ENCODE results near the gene MRPL50. TPM values are rescaled to one million over a fixed set of nuclear protein-coding genes. Genes with fewer than 3 reads are reported as not detected.

The MRPL50 gene
- total and polyA plus RNA-seq, 9 of the 15 experiments (the other 6 are each of a cell fraction or from before 2014, with no cell fraction given) = 17.5 to 107 (median 37.4) TPM

DNA sequence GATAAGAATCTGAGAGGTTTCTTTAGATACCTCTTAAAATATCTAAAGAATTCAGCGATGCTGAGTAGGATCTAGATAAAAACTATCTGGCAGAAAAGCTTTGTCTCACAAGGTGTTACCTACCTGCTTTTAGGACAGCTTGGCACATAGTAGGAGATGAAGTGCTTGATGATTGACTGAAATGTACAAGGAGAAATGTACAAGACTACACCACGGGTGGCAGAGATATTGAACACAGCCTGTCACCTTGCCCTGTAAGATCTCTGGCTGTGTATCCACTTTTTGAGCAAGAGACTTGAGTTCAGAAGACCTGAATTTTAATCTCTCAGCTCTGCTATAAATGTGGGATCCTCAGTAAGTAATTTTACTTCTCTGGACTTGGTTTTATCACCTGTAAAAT lies 21.4 kb upstream of the MRPL50 start:
- 4% methylated on average over 2 of the region's 2 CpGs for WGBS (ENCODE audit: insufficient coverage, low coverage, missing lambda C conversion rate)
- H3K27me3 ChIP-seq (ENCODE audit: control insufficient read depth in 2 of 2, insufficient read depth in 2 of 2, low read length in 2 of 2) = peaks cover 0 to 8% of the 10 kb centered on the region in 2 experiments; a peak in 2 of 5 replicates
- ATAC-seq = no peak
- H3K4me3 ChIP-seq = no peak overlapping the region
- FAIRE-seq = no peak
- no peak overlapping the region for H3K4me2 ChIP-seq (ENCODE audit: insufficient read depth, low read length)
- CTCF ChIA-PET (ENCODE audit: low intra/inter-chr PET ratio) = no interaction called here
- no peaks in the 10 kb centered on the region for H3K4me1 ChIP-seq (replicated peaks in 1 of 2; ENCODE audit: control insufficient read depth in 2 of 2, insufficient read depth in 2 of 2, low read length in 2 of 2)
- H3K9ac ChIP-seq (ENCODE audit: insufficient read depth in 1 of 2, low read depth in 2 of 2, low read length in 2 of 2) = no peak overlapping the region
- in situ Hi-C loops (cut with MboI) = no loop called here
- intact Hi-C loops (cut with micrococcal nuclease) = no loop called here
- no peak overlapping the region for H2AFZ ChIP-seq (ENCODE audit: low read depth, low read length)
- no peak for DNase-seq (ENCODE audit: extremely low read depth in 1 of 4, low spot score in 3 of 4)
- TF ChIP-seq NFIC (IDR thresholded peaks at IDR 0.05) (no peak), ZFP36 (IDR thresholded peaks at IDR 0.05; ENCODE audit: low read depth, low read length, partially characterized antibody) (no peak), ZNF766 (CRISPR knock-in tag; conservative IDR thresholded peaks at IDR 0.05) (peak; percentile 76)
- no peaks in the 10 kb centered on the region for H4K20me1 ChIP-seq (replicated peaks; ENCODE audit: control insufficient read depth, insufficient read depth, low read length)
- POLR2A ChIA-PET = interaction anchor here (0.7 kb wide), 1 partner anchor 11 kb away, joined by 3 read pairs; no protein-coding TSS in a partner anchor
- no peaks in the 10 kb centered on the region for H3K79me2 ChIP-seq (ENCODE audit: control insufficient read depth, insufficient read depth, low read length)
- H3K9me3 ChIP-seq (replicated peaks; ENCODE audit: control insufficient read depth, insufficient read depth, low read depth, low read length) = no peaks in the 10 kb centered on the region
- H3K36me3 ChIP-seq (ENCODE audit: control insufficient read depth, insufficient read depth, low read length) = no peaks in the 10 kb centered on the region
- no TSS peak for BruUV-seq (replicated peaks)
- no peaks in the 10 kb centered on the region for H3K9me1 ChIP-seq (ENCODE audit: control insufficient read depth, insufficient read depth, low read length)
- no peak overlapping the region for H3K27ac ChIP-seq (ENCODE audit: extremely low read depth, low read depth, low read length)

DNA sequence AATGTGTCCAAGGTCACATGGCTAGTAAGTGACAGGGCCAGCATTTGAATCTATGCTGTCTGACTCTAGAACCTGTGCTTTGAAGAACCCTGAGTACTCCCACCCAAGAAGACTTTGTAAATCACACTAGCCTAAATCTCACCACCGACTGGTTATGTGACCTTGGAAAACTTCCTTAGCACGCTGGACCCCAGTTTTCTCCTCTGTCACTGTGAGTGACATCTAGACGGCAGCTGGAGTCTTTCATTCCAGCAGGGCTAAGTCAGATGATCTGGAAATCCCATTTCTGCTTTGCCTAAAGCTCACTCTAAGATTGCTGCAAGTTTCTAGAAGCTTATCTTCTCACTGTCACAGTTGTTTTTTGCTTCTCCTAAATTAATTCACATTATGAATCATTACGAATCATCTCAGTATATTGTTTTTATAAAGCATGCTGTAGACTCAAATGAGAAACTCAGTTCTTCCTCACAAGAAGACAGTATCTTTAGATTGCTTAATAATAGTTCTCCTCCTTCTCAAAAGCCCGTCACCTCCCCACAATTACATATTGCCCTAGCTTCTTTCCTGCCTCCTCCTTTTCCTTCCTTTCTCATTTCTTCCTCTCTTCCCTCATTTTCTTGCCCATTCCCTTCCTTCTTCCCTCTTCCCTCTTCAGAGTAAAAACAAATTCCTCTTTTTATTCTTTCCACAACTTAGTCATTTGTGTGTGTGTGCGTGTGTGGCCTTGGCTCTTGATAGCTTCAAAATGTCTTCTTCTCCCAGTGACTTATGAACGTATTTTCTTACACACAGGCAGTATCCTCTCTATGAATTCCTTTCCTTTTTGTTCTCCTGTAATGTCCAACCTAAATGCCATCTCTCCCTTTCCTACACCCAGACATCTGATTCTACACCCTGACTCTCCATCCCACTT lies 20.4 kb upstream of the MRPL50 start:
- ChIA-PET POLR2A (interaction anchor here (0.7 kb wide), 1 partner anchor 10 kb away, joined by 3 read pairs; no protein-coding TSS in a partner anchor), CTCF (ENCODE audit: low intra/inter-chr PET ratio) (no interaction called here)
- ATAC-seq (no peak), DNase-seq (ENCODE audit: extremely low read depth in 1 of 4, low spot score in 3 of 4) (no peak), FAIRE-seq (no peak)
- Histone ChIP-seq H3K4me1 (replicated peaks in 1 of 2; ENCODE audit: control insufficient read depth in 2 of 2, insufficient read depth in 2 of 2, low read length in 2 of 2) (no peaks in the 10 kb centered on the region), H3K36me3 (ENCODE audit: control insufficient read depth, insufficient read depth, low read length) (no peaks in the 10 kb centered on the region), H2AFZ (ENCODE audit: low read depth, low read length) (no peak overlapping the region), H3K4me2 (ENCODE audit: insufficient read depth, low read length) (no peak overlapping the region), H3K79me2 (ENCODE audit: control insufficient read depth, insufficient read depth, low read length) (no peaks in the 10 kb centered on the region), H3K9me1 (ENCODE audit: control insufficient read depth, insufficient read depth, low read length) (no peaks in the 10 kb centered on the region), H3K4me3 (no peak overlapping the region), H3K27me3 (ENCODE audit: control insufficient read depth in 2 of 2, insufficient read depth in 2 of 2, low read length in 2 of 2) (peaks cover 0 to 4% of the 10 kb centered on the region in 2 experiments; a peak in 2 of 5 replicates), H3K27ac (ENCODE audit: extremely low read depth, low read depth, low read length) (no peak overlapping the region), H3K9ac (ENCODE audit: insufficient read depth in 1 of 2, low read depth in 2 of 2, low read length in 2 of 2) (no peak overlapping the region), H4K20me1 (replicated peaks; ENCODE audit: control insufficient read depth, insufficient read depth, low read length) (no peaks in the 10 kb centered on the region), H3K9me3 (replicated peaks; ENCODE audit: control insufficient read depth, insufficient read depth, low read depth, low read length) (no peaks in the 10 kb centered on the region)
- 0% methylated on average over 7 of the region's 7 CpGs for WGBS (ENCODE audit: insufficient coverage, low coverage, missing lambda C conversion rate)
- BruUV-seq (replicated peaks) = no TSS peak
- intact Hi-C loops (cut with micrococcal nuclease) = no loop called here
- in situ Hi-C loops (cut with MboI) = no loop called here
- TF ChIP-seq ZNF140 (CRISPR knock-in tag; IDR thresholded peaks at IDR 0.05) (no peak), NFIC (IDR thresholded peaks at IDR 0.05) (no peak), TAF9B (IDR thresholded peaks at IDR 0.05; ENCODE audit: partially characterized antibody) (no peak), KLF6 (CRISPR knock-in tag; IDR thresholded peaks at IDR 0.05; ENCODE audit: borderline replicate concordance) (no peak), XRCC4 (IDR thresholded peaks at IDR 0.05; ENCODE audit: extremely low read depth, insufficient read depth, insufficient read length) (no peak), SETDB1 (IDR thresholded peaks at IDR 0.05; ENCODE audit: low read length) (no peak), ZNF274 (IDR thresholded peaks at IDR 0.05; ENCODE audit: borderline replicate concordance, low read depth, low read length) (no peak)
- TF ChIP-seq, protein P1, sequence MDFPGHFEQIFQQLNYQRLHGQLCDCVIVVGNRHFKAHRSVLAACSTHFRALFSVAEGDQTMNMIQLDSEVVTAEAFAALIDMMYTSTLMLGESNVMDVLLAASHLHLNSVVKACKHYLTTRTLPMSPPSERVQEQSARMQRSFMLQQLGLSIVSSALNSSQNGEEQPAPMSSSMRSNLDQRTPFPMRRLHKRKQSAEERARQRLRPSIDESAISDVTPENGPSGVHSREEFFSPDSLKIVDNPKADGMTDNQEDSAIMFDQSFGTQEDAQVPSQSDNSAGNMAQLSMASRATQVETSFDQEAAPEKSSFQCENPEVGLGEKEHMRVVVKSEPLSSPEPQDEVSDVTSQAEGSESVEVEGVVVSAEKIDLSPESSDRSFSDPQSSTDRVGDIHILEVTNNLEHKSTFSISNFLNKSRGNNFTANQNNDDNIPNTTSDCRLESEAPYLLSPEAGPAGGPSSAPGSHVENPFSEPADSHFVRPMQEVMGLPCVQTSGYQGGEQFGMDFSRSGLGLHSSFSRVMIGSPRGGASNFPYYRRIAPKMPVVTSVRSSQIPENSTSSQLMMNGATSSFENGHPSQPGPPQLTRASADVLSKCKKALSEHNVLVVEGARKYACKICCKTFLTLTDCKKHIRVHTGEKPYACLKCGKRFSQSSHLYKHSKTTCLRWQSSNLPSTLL (IDR thresholded peaks at IDR 0.05) = no peak

Measured in K562 (cell line).